HL-60 (cell line): ENCODE measurements around the gene AGAP1.

Experiments
- DNase-seq, 2 experiments: peaks; one replicate each; pipeline ENCODE4 v3.0.0-alpha.2; 2010 to 2020; ENCODE audit warnings: low read depth in 1 of 2, low spot score in 1 of 2
- H3K27ac ChIP-seq: fragments of 250-450 bp; sonication (Bioruptor Pico); replicated peaks from 2 replicates; pipeline ENCODE4 v1.5.1; 2020; ENCODE audit warnings: mild to moderate bottlenecking, moderate library complexity
- H3K27me3 ChIP-seq: fragments of 250-450 bp; sonication (Bioruptor Pico); 2 replicates; pipeline ENCODE4 v1.5.1; 2021; ENCODE audit warnings: mild to moderate bottlenecking, moderate library complexity; ENCODE audit not compliant: insufficient read depth, poor library complexity, severe bottlenecking
- H3K4me3 ChIP-seq: replicated peaks from 2 replicates; pipeline ENCODE4 v1.5.1; 2011; ENCODE audit warnings: mild to moderate bottlenecking, control low read depth, low read length; ENCODE audit not compliant: insufficient read depth
- GABPA ChIP-seq: IDR thresholded peaks from 2 replicates; pipeline ENCODE4 v1.6.1; 2012; ENCODE audit warnings: low read depth
- POLR2AphosphoS5 ChIP-seq: IDR thresholded peaks from 2 replicates; pipeline ENCODE4 v1.6.1; 2012; ENCODE audit warnings: low read depth
- SPI1 ChIP-seq: IDR thresholded peaks from 2 replicates; pipeline ENCODE4 v1.6.1; 2012; ENCODE audit warnings: low read depth, mild to moderate bottlenecking, borderline replicate concordance
- TF ChIP-seq, protein P1 (sequence below): IDR thresholded peaks from one replicate; pipeline ENCODE4 v1.5.1; 2011; ENCODE audit warnings: low read length, control low read depth, inconsistent platforms; ENCODE audit not compliant: insufficient read depth
- TF ChIP-seq, protein P2 (sequence below): IDR thresholded peaks from 2 replicates; pipeline ENCODE4 v1.6.1; 2012; ENCODE audit warnings: low read depth; ENCODE audit not compliant: insufficient replicate concordance

Gene AGAP1

DNA sequence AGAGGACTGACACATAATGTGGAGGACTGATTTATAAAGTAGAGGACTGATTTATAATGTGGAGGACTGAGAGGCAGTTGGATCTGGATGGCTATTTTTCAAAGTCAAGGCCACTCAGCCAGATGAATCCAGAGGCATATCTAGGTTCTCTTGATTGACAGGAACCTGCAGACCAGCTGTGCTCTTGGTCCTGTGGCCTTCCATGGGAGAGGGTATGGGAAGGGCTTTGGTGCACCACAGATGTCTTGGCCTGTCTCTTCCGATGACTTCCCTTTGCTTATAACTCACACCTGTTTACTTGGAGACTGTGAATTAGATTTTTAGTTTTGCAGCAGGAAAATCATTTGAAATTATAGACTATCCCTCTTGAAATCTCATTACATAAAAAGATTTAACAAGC lies 32.3 kb downstream of the AGAP1 start:
- no peak overlapping the region for H3K4me3 ChIP-seq
- H3K27ac ChIP-seq: no peak overlapping the region
- no peaks in the 10 kb centered on the region for H3K27me3 ChIP-seq
- no peak for DNase-seq
- TF ChIP-seq POLR2AphosphoS5: no peak
- TF ChIP-seq GABPA: no peak
- no peak for TF ChIP-seq SPI1
- TF ChIP-seq, protein P1, sequence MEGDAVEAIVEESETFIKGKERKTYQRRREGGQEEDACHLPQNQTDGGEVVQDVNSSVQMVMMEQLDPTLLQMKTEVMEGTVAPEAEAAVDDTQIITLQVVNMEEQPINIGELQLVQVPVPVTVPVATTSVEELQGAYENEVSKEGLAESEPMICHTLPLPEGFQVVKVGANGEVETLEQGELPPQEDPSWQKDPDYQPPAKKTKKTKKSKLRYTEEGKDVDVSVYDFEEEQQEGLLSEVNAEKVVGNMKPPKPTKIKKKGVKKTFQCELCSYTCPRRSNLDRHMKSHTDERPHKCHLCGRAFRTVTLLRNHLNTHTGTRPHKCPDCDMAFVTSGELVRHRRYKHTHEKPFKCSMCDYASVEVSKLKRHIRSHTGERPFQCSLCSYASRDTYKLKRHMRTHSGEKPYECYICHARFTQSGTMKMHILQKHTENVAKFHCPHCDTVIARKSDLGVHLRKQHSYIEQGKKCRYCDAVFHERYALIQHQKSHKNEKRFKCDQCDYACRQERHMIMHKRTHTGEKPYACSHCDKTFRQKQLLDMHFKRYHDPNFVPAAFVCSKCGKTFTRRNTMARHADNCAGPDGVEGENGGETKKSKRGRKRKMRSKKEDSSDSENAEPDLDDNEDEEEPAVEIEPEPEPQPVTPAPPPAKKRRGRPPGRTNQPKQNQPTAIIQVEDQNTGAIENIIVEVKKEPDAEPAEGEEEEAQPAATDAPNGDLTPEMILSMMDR: no peak
- TF ChIP-seq, protein P2, sequence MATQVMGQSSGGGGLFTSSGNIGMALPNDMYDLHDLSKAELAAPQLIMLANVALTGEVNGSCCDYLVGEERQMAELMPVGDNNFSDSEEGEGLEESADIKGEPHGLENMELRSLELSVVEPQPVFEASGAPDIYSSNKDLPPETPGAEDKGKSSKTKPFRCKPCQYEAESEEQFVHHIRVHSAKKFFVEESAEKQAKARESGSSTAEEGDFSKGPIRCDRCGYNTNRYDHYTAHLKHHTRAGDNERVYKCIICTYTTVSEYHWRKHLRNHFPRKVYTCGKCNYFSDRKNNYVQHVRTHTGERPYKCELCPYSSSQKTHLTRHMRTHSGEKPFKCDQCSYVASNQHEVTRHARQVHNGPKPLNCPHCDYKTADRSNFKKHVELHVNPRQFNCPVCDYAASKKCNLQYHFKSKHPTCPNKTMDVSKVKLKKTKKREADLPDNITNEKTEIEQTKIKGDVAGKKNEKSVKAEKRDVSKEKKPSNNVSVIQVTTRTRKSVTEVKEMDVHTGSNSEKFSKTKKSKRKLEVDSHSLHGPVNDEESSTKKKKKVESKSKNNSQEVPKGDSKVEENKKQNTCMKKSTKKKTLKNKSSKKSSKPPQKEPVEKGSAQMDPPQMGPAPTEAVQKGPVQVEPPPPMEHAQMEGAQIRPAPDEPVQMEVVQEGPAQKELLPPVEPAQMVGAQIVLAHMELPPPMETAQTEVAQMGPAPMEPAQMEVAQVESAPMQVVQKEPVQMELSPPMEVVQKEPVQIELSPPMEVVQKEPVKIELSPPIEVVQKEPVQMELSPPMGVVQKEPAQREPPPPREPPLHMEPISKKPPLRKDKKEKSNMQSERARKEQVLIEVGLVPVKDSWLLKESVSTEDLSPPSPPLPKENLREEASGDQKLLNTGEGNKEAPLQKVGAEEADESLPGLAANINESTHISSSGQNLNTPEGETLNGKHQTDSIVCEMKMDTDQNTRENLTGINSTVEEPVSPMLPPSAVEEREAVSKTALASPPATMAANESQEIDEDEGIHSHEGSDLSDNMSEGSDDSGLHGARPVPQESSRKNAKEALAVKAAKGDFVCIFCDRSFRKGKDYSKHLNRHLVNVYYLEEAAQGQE: no peak

DNA sequence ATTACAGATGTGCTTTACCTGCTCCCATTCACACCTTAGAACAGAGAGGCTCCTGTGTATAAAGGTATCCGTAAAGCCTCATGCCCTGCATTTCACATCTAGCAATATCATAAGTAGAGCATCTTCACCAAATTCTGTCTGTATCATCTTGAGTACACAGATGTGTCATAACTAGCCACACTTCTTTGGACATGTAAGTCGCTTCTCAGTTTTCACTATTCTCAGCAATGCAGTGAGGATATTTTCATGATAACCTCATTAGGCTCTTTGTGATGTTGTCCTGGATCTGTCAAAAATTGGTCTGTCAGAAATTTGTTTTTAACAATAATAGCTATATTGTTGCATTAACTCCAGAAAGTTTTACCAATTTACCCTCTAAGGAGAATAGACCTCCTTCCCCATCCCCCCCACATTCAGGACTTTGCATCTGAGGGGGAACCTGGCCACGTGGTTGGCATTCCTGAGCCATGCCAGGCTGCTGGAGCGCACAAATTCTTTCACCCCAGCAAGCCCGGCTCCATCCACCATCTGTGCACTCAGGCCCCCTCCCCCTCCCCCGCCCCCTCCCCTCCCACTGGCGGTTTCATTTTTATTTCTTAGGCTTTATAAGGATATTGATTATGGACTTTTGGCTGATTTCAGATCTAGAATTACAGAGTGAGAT lies 34.1 kb downstream of the AGAP1 start:
- no peak overlapping the region for H3K27ac ChIP-seq
- no peaks in the 10 kb centered on the region for H3K27me3 ChIP-seq
- TF ChIP-seq, protein P1: no peak
- TF ChIP-seq, protein P2: no peak
- no peak for TF ChIP-seq SPI1
- no peak for TF ChIP-seq POLR2AphosphoS5
- no peak for TF ChIP-seq GABPA
- no peak for DNase-seq
- H3K4me3 ChIP-seq: no peak overlapping the region

DNA sequence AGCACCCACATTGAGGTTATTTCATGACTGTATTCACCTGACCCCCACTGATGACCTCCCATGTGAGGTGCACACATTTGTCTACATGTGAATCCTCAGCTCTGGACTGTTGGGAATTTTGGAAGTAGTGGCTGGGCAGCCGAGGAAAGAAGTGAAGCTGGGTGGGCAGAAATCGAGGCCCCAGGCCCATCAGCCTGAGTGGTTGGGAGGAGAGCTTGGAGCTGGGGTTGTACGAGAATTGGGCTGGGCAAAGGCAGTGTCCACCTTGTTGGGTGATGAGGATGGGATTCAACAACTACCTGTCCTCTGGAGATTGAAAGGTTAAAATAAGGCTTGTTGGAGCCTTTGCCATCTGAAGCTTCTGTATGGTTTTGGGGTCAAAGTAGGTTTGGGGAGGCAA lies 35.8 kb downstream of the AGAP1 start:
- no peak for DNase-seq
- no peaks in the 10 kb centered on the region for H3K27me3 ChIP-seq
- TF ChIP-seq, protein P1: no peak
- no peak overlapping the region for H3K4me3 ChIP-seq
- no peak overlapping the region for H3K27ac ChIP-seq

DNA sequence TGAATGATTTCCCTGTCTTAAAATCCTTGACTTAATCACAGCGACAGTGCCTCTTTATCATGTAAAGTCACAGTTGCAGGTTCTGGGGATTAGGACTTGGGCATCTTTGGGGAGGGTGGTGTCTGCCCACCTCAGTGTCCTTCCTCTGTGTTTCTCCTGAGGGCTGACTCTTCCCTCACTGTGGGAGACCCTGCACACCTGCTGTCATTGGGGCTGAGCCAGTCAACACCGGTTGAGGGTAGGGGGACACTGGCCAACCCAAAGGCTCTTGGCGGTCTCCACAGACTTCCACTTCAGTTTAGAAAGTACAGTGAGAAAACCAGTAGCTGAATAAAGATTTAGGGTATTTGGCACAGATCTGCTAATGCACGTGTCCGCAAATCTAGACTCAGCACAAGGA lies 36.9 kb downstream of the AGAP1 start:
- Histone ChIP-seq H3K4me3 (no peak overlapping the region), H3K27me3 (no peaks in the 10 kb centered on the region), H3K27ac (no peak overlapping the region)
- TF ChIP-seq SPI1 (no peak), GABPA (no peak), POLR2AphosphoS5 (no peak)
- TF ChIP-seq, protein P1: no peak
- TF ChIP-seq, protein P2: no peak
- no peak for DNase-seq
